NCI-H187 treated with DMSO at 0.1 percent for 48 hours (cell line): ENCODE results near the gene HOXA6.

ENCODE experiments used
- DNase-seq: peaks from one replicate; lab custom pipeline; 2025; lab: John Stamatoyannopoulos, UW

The HOXA6 gene

GRCh38 chr7:27172823-27173510 lies 25.4 kb upstream of the HOXA6 start:
- DNase-seq = no peak

DNA sequence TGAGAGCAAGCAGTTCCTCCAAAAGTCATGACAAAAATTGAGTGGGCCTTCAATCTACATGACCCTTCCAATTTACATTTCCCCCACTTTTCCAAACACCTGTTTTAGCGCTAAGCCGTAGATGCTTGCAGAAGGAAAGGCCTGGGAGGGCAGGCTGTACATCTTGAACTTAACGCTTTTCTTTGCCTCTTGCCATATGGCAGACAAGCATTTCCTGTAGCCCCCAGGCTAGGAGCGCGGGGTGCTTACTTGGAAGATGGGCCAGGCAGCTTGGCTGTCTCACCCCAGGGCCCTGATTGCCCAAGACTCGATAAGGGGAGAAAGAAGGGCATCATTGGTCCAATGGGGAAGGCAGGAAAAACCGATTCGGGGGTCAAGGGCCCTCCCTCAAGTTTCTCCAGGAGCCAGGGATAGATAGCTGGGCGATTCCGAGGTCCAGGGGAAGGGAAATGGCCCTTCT lies 24.8 kb upstream of the HOXA6 start:
- DNase-seq = no peak

GRCh38 chr7:27171637-27172314 lies 24.2 kb upstream of the HOXA6 start:
- no peak for DNase-seq

- DNase-seq = no peak
Measured at GRCh38 chr7:27171325-27171636, 23.7 kb upstream of the HOXA6 start.

DNA sequence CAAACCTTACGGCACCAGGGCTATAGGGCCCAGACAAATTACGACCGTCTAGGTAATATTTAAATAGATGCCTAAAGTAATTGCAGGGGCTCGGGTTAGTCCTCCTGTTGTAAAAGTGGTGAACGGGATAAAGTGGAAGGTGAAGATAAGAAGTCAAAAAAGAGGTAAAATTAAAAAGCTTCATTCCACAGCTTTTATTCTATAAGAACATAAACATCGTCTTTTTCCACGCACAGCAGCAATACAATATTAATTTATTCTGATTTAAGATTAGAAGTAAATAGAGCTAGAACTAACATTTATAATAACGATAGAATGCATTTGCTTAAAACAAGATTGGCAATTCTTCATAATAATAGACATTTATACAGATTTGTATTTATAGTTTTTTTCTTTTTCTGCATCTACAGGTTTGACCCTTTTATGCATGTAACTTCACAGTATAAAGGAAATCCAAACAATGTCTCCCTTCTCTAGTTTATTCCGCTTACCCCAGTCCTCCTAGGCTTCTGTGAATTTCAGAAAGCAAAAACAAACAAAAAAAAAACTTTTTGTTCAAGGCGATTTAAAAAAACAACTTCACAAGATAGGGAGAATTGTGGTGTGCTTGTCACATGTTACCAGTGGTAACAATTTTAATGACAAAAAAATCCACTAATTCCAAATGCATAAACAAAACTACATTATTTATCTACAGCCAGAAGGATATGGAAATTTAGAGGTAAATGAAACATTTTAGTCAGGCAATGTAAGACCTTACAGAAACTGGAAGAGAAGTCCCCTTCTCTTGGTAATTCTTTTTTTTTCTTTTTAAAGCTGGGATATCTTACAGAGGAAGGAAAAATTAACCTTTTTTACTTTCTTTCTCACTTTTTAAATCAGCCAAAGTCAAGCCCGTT lies 23.1 kb upstream of the HOXA6 start:
- DNase-seq = no peak

DNA sequence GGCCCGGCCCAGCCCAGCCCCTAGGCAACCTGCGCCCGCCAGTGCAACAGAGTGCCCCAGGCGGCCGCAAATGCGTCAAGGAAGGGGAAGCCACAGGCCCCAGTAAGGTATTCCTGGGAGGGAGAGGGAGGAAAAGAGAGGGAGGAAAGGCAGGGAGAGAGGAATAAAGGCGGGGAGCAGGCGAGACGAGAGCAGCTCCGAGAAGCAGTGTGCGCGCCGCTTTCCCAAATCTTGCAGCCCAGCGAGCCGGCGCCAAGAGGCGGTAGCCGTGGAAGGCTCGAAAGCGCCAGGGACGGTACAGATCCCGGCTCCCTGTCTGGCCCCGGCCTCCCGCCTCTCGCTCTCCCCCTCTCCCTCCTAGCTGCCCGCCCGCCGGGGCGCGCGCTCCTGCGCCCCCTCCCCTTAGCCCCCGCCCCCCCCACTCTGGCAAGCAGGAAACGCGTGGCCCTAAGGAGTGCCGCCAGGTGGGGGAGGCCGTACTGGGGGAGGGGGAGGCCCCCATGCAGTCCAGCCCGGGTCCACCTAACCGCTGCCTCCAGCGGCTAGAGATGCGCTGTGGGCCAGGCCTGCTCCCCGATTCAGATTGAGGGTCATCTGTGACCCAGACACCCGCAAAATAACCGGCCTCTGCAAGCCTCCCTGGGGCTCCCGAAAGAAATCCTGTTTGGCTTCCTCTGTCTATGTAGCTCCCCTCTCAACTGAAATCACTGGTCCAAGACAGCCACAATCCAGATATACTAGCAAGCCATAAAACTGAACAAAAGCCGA lies 22.3 kb upstream of the HOXA6 start:
- no peak for DNase-seq

GRCh38 chr7:27168265-27168947 lies 20.8 kb upstream of the HOXA6 start:
- no peak for DNase-seq

GRCh38 chr7:27167916-27168264 lies 20.3 kb upstream of the HOXA6 start:
- DNase-seq = no peak

DNA sequence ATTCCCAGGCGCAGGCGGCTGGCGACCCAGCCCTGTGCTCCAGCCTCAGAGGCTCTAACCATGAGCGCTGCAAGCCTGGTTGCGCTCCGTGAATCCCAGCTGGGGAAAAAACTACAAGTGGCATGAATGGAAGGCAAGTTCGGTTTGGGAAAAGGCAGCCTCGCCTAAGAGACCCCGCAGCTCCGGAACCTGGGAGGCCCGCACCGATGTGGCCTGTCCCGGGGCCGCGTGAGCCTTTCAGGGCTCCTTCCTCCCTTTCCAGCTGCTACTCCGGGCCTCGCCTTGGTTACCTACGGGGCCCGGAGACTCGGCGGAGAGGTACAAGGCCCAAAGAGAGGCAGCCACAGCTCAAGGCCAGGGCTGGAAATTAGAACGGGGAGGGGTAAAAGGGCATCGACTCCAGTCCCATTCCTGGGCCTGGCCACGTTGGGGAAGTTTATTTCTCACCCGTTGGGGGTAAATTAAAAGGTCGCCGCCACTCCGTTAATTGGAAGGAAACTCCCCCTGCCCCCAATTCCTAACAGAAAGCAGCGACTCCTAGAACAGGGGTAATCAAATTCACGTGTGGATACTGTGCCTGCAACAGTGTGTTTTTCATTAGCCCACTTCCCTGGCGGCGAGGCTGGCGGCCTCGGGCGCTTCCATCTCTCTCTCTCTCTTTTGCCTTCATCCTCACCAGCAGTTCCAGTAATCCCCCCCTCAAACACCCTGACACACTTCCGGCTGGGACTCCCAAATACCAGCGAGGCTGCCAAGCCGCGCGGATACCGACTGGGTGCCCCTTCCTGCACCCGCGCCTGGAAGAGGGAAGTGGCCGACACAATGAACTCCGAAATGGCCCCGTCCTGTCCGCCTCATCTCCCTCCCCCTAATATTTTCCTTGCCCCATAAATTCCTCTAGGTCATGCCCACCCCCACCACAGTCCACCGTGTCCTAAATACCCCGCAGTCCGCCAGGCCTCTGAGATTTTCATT lies 19.2 kb upstream of the HOXA6 start:
- no peak for DNase-seq

GRCh38 chr7:27165996-27166530 lies 18.5 kb upstream of the HOXA6 start:
- DNase-seq = no peak

DNA sequence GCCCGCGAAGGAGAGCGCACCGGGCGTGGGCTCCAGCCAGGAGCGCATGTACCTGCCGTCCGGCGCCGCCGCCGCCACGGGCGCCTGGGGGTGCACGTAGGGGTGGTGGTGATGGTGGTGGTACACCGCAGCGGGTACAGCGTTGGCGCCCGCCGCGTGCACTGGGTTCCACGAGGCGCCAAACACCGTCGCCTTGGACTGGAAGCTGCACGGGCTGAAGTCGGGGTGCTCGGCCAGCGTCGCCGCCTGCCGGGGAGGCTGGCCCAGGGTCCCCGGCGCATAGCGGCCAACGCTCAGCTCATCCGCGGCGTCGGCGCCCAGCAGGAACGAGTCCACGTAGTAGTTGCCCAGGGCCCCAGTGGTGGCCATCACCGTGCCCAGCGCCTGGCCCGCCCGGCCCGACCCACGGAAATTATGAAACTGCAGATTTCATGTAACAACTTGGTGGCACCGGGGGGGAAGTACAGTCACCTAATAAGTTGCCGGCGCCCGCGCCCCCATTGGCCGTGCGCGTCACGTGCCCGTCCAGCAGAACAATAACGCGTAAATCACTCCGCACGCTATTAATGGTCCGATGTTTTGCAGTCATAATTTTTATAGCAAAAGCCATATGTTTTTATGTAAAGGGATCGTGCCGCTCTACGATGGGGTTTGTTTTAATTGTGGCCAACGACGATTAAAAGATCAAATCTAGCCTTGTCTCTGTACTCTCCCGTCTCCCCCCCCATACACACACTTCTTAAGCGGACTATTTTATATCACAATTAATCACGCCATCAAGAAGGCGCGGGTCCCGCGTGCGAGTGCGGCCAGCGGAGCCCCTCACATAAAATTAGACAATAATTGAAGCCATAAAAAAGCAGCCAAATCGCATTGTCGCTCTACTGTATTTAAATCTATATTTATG lies 17.8 kb upstream of the HOXA6 start, which contains the start of gene HOXA9:
HOXA9 (minus strand) TSS at position 449 of the 907 bp plus-strand sequence; CDS start at position 369, 80 bp downstream.
- DNase-seq = no peak

DNA sequence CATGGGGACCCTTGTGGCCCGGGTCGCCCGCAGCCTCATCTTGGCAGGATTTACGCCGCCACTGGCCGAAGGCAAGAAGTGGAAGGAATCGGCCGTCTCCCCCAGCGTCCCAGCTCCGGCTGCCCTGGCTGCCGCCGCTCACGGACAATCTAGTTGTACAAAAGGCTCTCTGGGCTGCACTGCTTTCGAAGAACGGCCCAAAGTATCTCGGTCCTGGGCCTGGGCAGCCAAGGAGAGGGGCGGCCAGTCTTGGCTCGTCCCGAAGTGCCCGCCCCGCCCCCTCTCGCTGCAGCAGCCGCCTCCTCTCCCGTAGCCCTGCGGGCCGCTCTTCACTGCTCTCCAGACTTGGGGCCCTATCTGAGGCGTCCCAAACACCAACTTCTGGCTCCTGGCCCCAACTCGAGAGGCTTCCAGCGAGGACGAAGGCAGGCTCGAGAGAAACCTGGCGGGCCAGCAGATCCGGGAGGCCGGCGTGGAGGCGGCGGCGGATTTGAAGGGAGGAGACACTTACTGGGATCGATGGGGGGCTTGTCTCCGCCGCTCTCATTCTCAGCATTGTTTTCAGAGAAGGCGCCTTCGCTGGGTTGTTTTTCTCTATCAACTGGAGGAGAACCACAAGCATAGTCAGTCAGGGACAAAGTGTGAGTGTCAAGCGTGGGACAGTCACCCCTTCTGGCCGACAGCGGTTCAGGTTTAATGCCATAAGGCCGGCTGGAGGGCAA lies 17.0 kb upstream of the HOXA6 start:
- DNase-seq = no peak

DNA sequence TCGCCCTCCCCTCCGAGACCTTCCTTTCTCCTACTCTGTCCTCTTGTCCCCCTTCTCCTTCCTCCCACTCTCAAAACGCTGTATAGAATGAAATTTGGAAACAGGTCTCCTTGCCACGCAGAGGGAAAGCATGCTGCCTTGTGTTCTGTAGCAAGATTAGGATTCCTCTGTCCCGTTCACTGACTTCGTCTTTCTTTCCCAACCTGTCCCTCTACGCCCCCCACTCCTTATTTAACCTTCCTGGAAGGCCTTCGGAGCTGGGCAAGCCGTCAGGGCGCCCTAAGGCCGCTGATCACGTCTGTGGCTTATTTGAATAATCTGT lies 16.4 kb upstream of the HOXA6 start:
- no peak for DNase-seq

DNA sequence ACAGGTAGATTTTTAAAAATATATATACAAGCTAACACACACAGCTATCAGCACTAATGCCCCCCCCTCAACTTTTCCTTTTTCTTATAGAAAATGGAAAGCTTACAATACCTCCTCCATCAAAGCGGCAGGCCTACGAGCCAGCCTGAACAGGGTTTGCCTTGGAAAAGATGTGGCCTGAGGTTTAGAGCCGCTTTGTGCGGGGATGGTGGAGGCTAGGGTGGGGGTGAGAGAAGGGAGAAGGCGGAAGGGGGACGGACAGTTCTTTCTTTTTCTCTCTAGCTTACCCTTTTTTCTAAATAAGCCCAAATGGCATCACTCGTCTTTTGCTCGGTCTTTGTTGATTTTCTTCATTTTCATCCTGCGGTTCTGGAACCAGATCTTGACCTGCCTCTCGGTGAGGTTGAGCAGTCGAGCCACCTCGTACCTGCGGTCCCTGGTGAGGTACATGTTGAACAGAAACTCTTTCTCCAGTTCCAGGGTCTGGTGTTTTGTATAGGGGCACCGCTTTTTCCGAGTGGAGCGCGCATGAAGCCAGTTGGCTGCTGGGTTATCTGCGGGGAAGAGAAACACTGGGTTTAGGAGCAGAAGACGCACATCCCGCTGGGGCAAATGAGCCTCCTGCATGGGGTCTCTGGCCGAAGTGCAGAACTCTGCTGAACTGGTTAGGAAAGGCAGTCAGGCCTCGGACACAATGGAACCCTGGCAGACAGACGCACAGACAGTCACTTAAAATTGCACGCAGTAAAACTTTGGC lies 15.9 kb upstream of the HOXA6 start:
- no peak for DNase-seq

DNA sequence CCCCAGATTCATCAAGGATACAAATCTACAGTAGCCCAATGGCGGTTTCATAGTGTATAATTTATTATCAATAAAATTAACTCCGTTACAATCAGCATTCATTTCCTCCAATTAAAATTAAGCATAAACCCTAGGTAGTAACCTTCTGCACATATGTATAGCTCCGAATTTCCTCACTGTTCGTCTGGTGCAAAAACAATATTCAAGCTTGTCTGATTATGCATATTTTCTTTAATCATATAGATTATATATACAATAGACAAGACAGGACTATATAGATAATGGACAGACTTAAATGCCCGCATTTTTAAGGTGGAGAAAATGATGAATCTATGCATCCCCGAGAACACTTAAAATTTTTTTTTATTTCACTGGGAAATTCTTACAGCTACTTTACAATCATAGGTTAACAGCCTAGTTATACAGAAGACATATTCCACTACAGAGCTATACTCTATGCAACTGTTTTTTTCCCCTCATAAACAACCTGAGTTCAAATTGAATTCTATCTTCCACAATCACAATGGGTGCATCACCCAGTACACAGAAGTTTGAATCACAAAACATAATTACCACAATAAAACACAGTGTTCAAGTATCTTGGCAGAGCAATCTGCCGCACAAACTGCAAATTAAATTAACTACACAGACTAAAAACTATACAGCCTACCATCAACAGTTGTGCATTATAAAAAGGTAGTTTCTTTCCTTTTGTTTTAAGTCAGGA lies 15.2 kb upstream of the HOXA6 start:
- no peak for DNase-seq

DNA sequence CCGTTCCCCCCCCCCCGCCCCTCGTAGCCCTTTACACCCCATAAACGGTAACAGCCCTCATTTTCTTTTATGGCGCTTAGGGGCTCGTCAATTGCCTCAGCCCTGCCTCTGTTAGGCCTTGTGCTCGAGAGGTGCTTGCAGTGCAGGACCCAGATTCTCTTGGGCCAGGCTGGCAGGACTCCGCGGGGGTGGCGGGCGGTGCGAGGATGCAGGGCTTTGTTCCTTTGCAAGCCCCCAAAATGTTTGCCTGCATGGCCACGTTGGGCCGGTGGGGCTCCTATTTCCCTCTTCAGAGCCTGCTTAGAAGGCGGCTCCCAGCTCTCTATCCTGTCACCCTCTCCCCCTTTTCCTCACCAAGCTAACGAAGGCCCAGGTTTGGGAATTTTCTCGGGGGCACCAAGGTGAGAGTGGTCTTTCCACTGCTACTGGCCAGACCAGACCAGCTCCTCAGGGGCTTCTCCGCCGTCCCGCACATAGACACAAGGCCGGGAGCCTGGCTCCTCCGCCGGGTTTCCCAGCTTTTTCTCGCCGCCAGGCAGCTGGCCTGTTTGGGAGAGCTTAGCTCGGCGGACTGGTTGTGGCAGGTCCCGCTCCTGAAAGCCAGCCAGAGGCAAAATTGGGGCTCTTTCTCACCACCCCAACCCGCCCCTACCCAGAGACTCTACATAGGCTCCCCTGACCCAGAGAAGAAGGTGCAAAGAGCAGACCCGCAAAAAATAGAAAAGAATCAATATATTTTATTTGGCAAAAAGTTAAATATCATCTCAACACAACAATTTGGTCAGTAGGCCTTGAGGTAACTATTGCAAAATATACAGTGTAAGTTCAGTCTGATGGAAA lies 14.4 kb upstream of the HOXA6 start:
- no peak for DNase-seq
